Astrocyte (in vitro differentiated cells and primary cell): ENCODE results near the gene ARCN1. TPM values are rescaled to one million over a fixed set of nuclear protein-coding genes. Genes with fewer than 3 reads are reported as not detected.

ENCODE experiments used
- DNase-seq: peaks from one replicate; pipeline ENCODE4 v3.0.0-alpha.2; 2010; ENCODE audit warnings: low read depth
- FAIRE-seq: peaks from 2 replicates; lab custom pipeline; 2011; peaks lifted over from hg19 to GRCh38; lab: Jason Lieb, UNC
- H2AFZ ChIP-seq: 2 replicates; pipeline ENCODE4 v1.6.0; 2012; ENCODE audit warnings: low read depth, low read length, inconsistent platforms
- H3K27ac ChIP-seq: 2 replicates; pipeline ENCODE4 v1.5.1; 2011; ENCODE audit warnings: low read depth, low read length, inconsistent platforms
- H3K27me3 ChIP-seq: 2 replicates; pipeline ENCODE4 v1.6.0; 2011; ENCODE audit warnings: low read length, inconsistent platforms; ENCODE audit not compliant: insufficient read depth
- H3K36me3 ChIP-seq: 2 replicates; pipeline ENCODE4 v1.5.1; 2011; ENCODE audit warnings: low read length, inconsistent platforms; ENCODE audit not compliant: insufficient read depth
- H3K4me1 ChIP-seq: 2 replicates; pipeline ENCODE4 v1.5.1; 2011; ENCODE audit warnings: low read length, inconsistent platforms; ENCODE audit not compliant: insufficient read depth
- H3K4me2 ChIP-seq: 2 replicates; pipeline ENCODE4 v1.6.0; 2012; ENCODE audit warnings: low read length, inconsistent platforms
- H3K4me3 ChIP-seq: 2 replicates; pipeline ENCODE4 v1.5.1; 2011; ENCODE audit warnings: low read depth, mild to moderate bottlenecking, low read length, inconsistent platforms; ENCODE audit not compliant: insufficient read depth
- H3K79me2 ChIP-seq: 2 replicates; pipeline ENCODE4 v1.6.0; 2012; ENCODE audit warnings: mild to moderate bottlenecking, low read length, inconsistent platforms; ENCODE audit not compliant: insufficient read depth
- H3K9ac ChIP-seq: 2 replicates; pipeline ENCODE4 v1.6.0; 2012; ENCODE audit warnings: mild to moderate bottlenecking, low read length, inconsistent platforms
- H3K9me3 ChIP-seq: 2 replicates; pipeline ENCODE4 v1.5.1; 2012; ENCODE audit warnings: low read depth, mild to moderate bottlenecking, low read length, inconsistent platforms; ENCODE audit not compliant: insufficient read depth
- H4K20me1 ChIP-seq: 2 replicates; pipeline ENCODE4 v1.6.0; 2012; ENCODE audit warnings: low read length, inconsistent platforms; ENCODE audit not compliant: insufficient read depth
- H3K27ac Mint-ChIP-seq: one replicate; pipeline ENCODE4 v1.8.0; 2021; ENCODE audit warnings: mild to moderate bottlenecking, mixed read lengths; ENCODE audit not compliant: unreplicated experiment
- H3K27me3 Mint-ChIP-seq: one replicate; pipeline ENCODE4 v1.8.0; 2021; ENCODE audit warnings: low read depth, mixed read lengths; ENCODE audit not compliant: unreplicated experiment
- H3K36me3 Mint-ChIP-seq: one replicate; pipeline ENCODE4 v1.8.0; 2021; ENCODE audit warnings: low read depth, mixed read lengths; ENCODE audit not compliant: unreplicated experiment
- H3K4me1 Mint-ChIP-seq: one replicate; pipeline ENCODE4 v1.8.0; 2021; ENCODE audit warnings: low read depth, mixed read lengths; ENCODE audit not compliant: unreplicated experiment
- H3K4me3 Mint-ChIP-seq: one replicate; pipeline ENCODE4 v1.8.0; 2021; ENCODE audit warnings: mild to moderate bottlenecking, moderate library complexity, mixed read lengths; ENCODE audit not compliant: unreplicated experiment
- H3K9me3 Mint-ChIP-seq: one replicate; pipeline ENCODE4 v1.8.0; 2021; ENCODE audit warnings: mild to moderate bottlenecking, mixed read lengths; ENCODE audit not compliant: unreplicated experiment
- CTCF ChIP-seq: IDR thresholded peaks from 2 replicates; pipeline ENCODE4 v1.5.1; 2011; ENCODE audit warnings: low read depth, mild to moderate bottlenecking, inconsistent platforms, low read length, moderate library complexity; ENCODE audit not compliant: insufficient read depth
- EZH2 ChIP-seq: IDR thresholded peaks from 2 replicates; pipeline ENCODE4 v1.6.1; 2012; ENCODE audit warnings: mild to moderate bottlenecking, low read length, inconsistent platforms; ENCODE audit not compliant: insufficient read depth
- total RNA-seq: library from RNA; stranded (reverse); gene quantifications from 2 replicates; pipeline ENCODE4 v1.2.1, GENCODE V29; 2021

The ARCN1 gene
- total RNA-seq, 1 donor from 2014 or later: 255 TPM

DNA sequence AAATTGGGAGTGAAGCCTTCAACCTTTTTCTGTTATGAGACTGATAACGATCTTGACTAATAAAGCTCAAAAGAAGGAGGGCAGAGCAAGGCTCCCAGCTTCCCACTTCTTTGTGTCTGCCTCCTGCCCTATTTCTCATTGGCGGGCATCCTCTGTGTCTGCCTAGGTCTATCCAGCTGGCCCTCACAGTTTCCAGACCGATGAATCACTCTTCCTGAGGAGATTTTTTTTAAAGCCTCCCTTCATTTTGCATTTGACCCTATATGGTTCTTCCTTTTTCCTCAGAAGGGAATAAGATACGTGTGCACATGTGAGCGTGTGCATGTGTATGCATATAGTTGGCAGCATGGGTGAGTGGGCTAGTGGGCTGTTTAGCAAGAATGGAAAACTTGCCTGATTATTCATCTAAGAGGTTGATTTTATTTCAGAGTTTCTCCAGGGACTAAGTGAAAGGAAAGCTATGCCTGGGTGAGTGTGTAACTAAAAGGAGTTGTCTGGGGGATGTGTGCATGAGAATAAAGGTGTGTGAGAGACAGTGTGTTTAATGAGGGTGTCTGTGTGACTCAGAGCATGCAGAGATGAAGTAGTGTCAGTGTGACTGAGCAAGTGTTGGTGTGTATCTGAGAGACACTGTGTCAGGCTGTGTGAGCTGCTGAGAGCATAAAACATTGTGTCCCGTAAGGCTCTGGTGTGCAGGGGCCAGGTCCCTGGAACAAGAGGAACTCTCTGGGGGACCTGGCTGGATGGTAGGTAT lies 47.4 kb downstream of the ARCN1 start:
- H3K4me3 Mint-ChIP-seq: peak overlapping the region; percentile 72
- Histone ChIP-seq H3K9ac (peak overlapping the region; percentile 93), H2AFZ (no peak overlapping the region), H3K79me2 (peaks cover 43% of the 10 kb centered on the region), H3K4me3 (peak overlapping the region; percentile 24), H3K27ac (peak overlapping the region; percentile 99), H3K36me3 (peaks cover 11% of the 10 kb centered on the region), H4K20me1 (peaks cover 27% of the 10 kb centered on the region), H3K4me2 (peak overlapping the region; percentile 95), H3K27me3 (no peaks in the 10 kb centered on the region), H3K9me3 (no peaks in the 10 kb centered on the region), H3K4me1 (peaks cover 61% of the 10 kb centered on the region)
- peaks cover 77% of the 10 kb centered on the region for H3K4me1 Mint-ChIP-seq
- TF ChIP-seq EZH2 (no peak), CTCF (no peak)
- H3K9me3 Mint-ChIP-seq: peaks cover 5% of the 10 kb centered on the region
- peaks cover 17% of the 10 kb centered on the region for H3K36me3 Mint-ChIP-seq
- FAIRE-seq (peak; percentile 85), DNase-seq (peak; percentile 97)
- H3K27me3 Mint-ChIP-seq: no peaks in the 10 kb centered on the region
- peak overlapping the region; percentile 95 for H3K27ac Mint-ChIP-seq

DNA sequence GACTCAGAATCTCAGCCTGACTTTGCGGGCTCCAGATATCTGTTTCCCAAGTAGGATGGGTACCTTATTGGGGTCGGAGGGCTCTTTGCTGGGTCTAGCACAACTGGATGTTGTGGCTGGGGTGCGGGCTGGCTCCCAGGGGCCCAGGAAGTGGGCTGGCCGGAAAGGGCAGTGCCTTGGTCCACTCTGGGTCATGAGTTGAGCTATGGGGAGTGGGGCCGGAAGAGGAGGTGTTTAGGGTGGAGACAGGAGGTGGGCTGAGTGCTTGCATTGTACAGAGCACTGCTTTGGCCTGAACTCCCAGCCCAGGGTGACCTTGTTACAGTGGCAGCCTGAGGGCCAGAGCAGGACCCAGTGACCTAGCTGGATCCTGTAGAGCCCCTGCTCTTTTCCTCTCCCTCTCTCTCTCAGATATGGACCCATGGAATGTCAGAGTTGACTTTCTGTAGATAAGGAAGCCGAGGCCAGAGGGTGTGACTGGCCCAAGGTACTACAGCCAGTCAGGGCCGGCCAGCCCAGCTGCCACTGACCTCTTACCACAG lies 48.4 kb downstream of the ARCN1 start:
- peaks cover 71% of the 10 kb centered on the region for H3K4me1 Mint-ChIP-seq
- peak overlapping the region; percentile 93 for H3K9ac ChIP-seq
- no peak for FAIRE-seq

More for the DNA sequence above, 48.4 kb downstream of the ARCN1 start:
- peak overlapping the region; percentile 96 for H3K4me3 Mint-ChIP-seq
- Histone ChIP-seq H3K27ac (peak overlapping the region; percentile 99), H3K79me2 (peaks cover 52% of the 10 kb centered on the region), H3K36me3 (peaks cover 17% of the 10 kb centered on the region), H4K20me1 (peaks cover 36% of the 10 kb centered on the region), H3K27me3 (no peaks in the 10 kb centered on the region), H3K4me3 (peak overlapping the region; percentile 83), H3K4me1 (peaks cover 65% of the 10 kb centered on the region), H3K9me3 (no peaks in the 10 kb centered on the region), H3K4me2 (peak overlapping the region; percentile 95), H2AFZ (no peak overlapping the region)
- no peaks in the 10 kb centered on the region for H3K27me3 Mint-ChIP-seq
- no peak for DNase-seq
- H3K27ac Mint-ChIP-seq: peak overlapping the region; percentile 95
- peaks cover 5% of the 10 kb centered on the region for H3K9me3 Mint-ChIP-seq
- no peak for TF ChIP-seq CTCF
- peaks cover 13% of the 10 kb centered on the region for H3K36me3 Mint-ChIP-seq
